ENCODE measurements around the gene FOS. TPM values are rescaled to one million over a fixed set of nuclear protein-coding genes. Genes with fewer than 3 reads are reported as not detected.
A peak's percentile ranks its signal among the peaks of the same experiment; 100 is the strongest.

The FOS gene
- total RNA-seq (2014; rRNA removed; shearing (Covaris generic)): 39.7 and 47.3 TPM in 2 replicates
- 48.6 and 54.8 TPM in 2 replicates for polyA plus RNA-seq (2016; fragmentation: Nextera tagmentation; extraction: Ambion mirVana)
- long read RNA-seq, partial matches to known transcripts: 0 of 3 reads
- long read RNA-seq, other reads (novel, unspliced or antisense): 1 of 3 reads

- TF ChIP-seq CREB1 (CRISPR knock-in tag; IDR thresholded peaks at IDR 0.05; ENCODE audit: low read depth) (peak; percentile 97), POLR2AphosphoS5 (IDR thresholded peaks at IDR 0.05; ENCODE audit: low read depth) (peak; percentile 96), NANOG (IDR thresholded peaks at IDR 0.05; ENCODE audit: borderline replicate concordance) (no peak)
- DNase-seq (ENCODE audit: low spot score): peak; percentile 97
- H3K4me3 Mint-ChIP-seq: peak within 1 kb of the TSS; percentile 92
- peak within 1 kb of the TSS; percentile 95; the same call in 1 of the 2 replicates for H3K27ac ChIP-seq (ENCODE audit: low read depth)
- peaks cover 41% of the 10 kb centered on the region for H3K27me3 ChIP-seq (ENCODE audit: insufficient read depth)
- peak within 1 kb of the TSS; percentile 97 for H2AFZ ChIP-seq
- H3K9me2 ChIP-seq (ENCODE audit: insufficient read depth): no peaks in the 10 kb centered on the region
- H3K36me3 Mint-ChIP-seq (ENCODE audit: low read depth): peaks cover 31% of the 10 kb centered on the region
- H3K27me3 Mint-ChIP-seq (ENCODE audit: insufficient read depth, low read depth, poor library complexity): peaks cover 54% of the 10 kb centered on the region
- H3K4me3 ChIP-seq: peak within 1 kb of the TSS; percentile 99
- no peaks in the 10 kb centered on the region; the same call in 2 of the 3 replicates for H3K9me3 Mint-ChIP-seq
- peak within 1 kb of the TSS; percentile 100 for H3K27ac Mint-ChIP-seq
- ATAC-seq: peak; percentile 52
- 0 out of 2 replicates have a peak, but pooled peaks cover 7% of the 10 kb centered on the region for H4K20me1 ChIP-seq (replicated peaks; ENCODE audit: insufficient read depth)
- peak within 1 kb of the TSS; percentile 97 for H3K4me2 ChIP-seq
- H3K36me3 ChIP-seq (ENCODE audit: insufficient read depth): 0 out of 2 replicates have a peak, but pooled peaks cover 12% of the 10 kb centered on the region
- peaks cover 23% of the 10 kb centered on the region for H3K4me1 ChIP-seq (ENCODE audit: insufficient read depth)
- peaks cover 18% of the 10 kb centered on the region for H3K79me2 ChIP-seq (replicated peaks; ENCODE audit: insufficient read depth)
- peaks cover 33% of the 10 kb centered on the region for H3K4me1 Mint-ChIP-seq
- H3F3A ChIP-seq (replicated peaks; ENCODE audit: low read depth): peaks cover 39% of the 10 kb centered on the region
Measured at GRCh38 chr14:75278422-75279152, at the start of gene FOS. Gene FOS, plus strand, starts transcription at chr14:75278828. Its CDS starts 155 bp downstream, at chr14:75278983.

DNA sequence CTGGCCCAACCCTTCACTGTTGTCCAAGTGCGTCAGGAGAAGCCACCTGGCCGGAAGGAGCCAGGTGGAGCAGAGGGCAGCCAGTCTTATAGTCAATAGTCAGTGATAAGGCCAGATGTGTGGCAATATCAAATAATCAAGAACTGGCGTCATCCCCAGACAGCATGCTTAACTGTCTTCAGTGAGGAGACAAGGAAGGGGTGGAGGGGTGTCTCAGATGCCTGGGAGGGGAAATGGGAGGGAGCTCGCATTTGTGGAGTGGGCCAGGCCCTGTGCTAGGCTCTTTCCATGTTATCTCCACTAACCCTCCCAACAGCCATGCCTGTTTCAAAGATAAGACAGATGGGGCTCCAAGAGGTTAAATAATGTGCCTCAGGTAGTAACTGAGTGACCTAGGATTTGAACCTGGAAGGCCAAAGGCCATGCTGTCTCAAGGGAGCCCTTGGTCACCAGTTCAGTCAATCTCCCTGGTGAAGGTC is 48.9 kb upstream of the FOS start:
- Mint-ChIP-seq H3K36me3 (ENCODE audit: low read depth) (no peaks in the 10 kb centered on the region), H3K27me3 (ENCODE audit: insufficient read depth, low read depth, poor library complexity) (peaks cover 7% of the 10 kb centered on the region), H3K9me3 (no peaks in the 10 kb centered on the region), H3K4me3 (no peak overlapping the region), H3K27ac (no peak overlapping the region), H3K4me1 (peaks cover 14% of the 10 kb centered on the region)
- H3K4me3 ChIP-seq: no peak overlapping the region
- H3K79me2 ChIP-seq (replicated peaks; ENCODE audit: insufficient read depth): no peaks in the 10 kb centered on the region
- no peak for TF ChIP-seq JUNB (IDR thresholded peaks at IDR 0.05; ENCODE audit: unreplicated experiment)
- no peak for TF ChIP-seq EZH2phosphoT487 (IDR thresholded peaks at IDR 0.05; ENCODE audit: unreplicated experiment)
- no peak for TF ChIP-seq CREB1 (CRISPR knock-in tag; IDR thresholded peaks at IDR 0.05; ENCODE audit: low read depth)
- no peak for TF ChIP-seq ETS1 (IDR thresholded peaks at IDR 0.05)
- TF ChIP-seq EZH2 (IDR thresholded peaks at IDR 0.05; ENCODE audit: low read depth, unreplicated experiment): no peak
- H3K4me1 ChIP-seq (ENCODE audit: insufficient read depth): peaks cover 6% of the 10 kb centered on the region; the same call in 1 of the 2 replicates
- no peaks in the 10 kb centered on the region for H3K9me2 ChIP-seq (ENCODE audit: insufficient read depth)
- H4K20me1 ChIP-seq (replicated peaks; ENCODE audit: insufficient read depth): no peaks in the 10 kb centered on the region
- H2AFZ ChIP-seq: peak overlapping the region; percentile 40; the same call in 1 of the 2 replicates
- H3K4me2 ChIP-seq: no peak overlapping the region
- H3K27me3 ChIP-seq (ENCODE audit: insufficient read depth): no peaks in the 10 kb centered on the region
- no peaks in the 10 kb centered on the region for H3K36me3 ChIP-seq (ENCODE audit: insufficient read depth)
- H3K27ac ChIP-seq (ENCODE audit: low read depth): no peak overlapping the region
- no peak for ATAC-seq
- DNase-seq (ENCODE audit: low spot score): no peak
- H3F3A ChIP-seq (replicated peaks; ENCODE audit: low read depth): no peaks in the 10 kb centered on the region

All from GM23338 (cell line).